Nephron progenitor cell (in vitro differentiated cells): Measurements from ENCODE around the gene ERC1.
A peak's percentile ranks its signal among the peaks of the same experiment; 100 is the strongest.

Experiments used
- DNase-seq: peaks from one replicate; pipeline ENCODE4 v3.0.0; 2021
- H3K27ac Mint-ChIP-seq: 2 replicates; pipeline ENCODE4 v1.8.0; 2021; ENCODE audit warnings: mild to moderate bottlenecking, moderate library complexity, mixed read lengths
- H3K27me3 Mint-ChIP-seq: 2 replicates; pipeline ENCODE4 v1.8.0; 2021; ENCODE audit warnings: mild to moderate bottlenecking, low read depth, mixed read lengths; ENCODE audit not compliant: poor library complexity
- H3K36me3 Mint-ChIP-seq: 2 replicates; pipeline ENCODE4 v1.8.0; 2021; ENCODE audit warnings: low read depth, mixed read lengths
- H3K4me1 Mint-ChIP-seq: 2 replicates; pipeline ENCODE4 v1.8.0; 2021; ENCODE audit warnings: mixed read lengths
- H3K4me3 Mint-ChIP-seq: 2 replicates; pipeline ENCODE4 v1.8.0; 2021; ENCODE audit warnings: mild to moderate bottlenecking, moderate library complexity, mixed read lengths
- H3K9me3 Mint-ChIP-seq: 2 replicates; pipeline ENCODE4 v1.8.0; 2021; ENCODE audit warnings: mild to moderate bottlenecking, moderate library complexity, mixed read lengths
- CTCF ChIP-seq: fragments of 200-600 bp; sonication (generic); IDR thresholded peaks from 2 replicates; pipeline ENCODE4 v1.5.0; 2021; ENCODE audit warnings: antibody characterized with exemption

ERC1 gene

GRCh38 chr12:990661-991349, at the start of gene ERC1:
ERC1 (plus strand) TSS chr12:991223; CDS start chr12:1027904, 36,681 bp downstream.
- peak within 1 kb of the TSS; percentile 97 for H3K4me3 Mint-ChIP-seq
- no peaks in the 10 kb centered on the region for H3K27me3 Mint-ChIP-seq
- no peaks in the 10 kb centered on the region for H3K9me3 Mint-ChIP-seq
- no peak for TF ChIP-seq CTCF
- peaks cover 16% of the 10 kb centered on the region for H3K36me3 Mint-ChIP-seq
- H3K27ac Mint-ChIP-seq = peak within 1 kb of the TSS; percentile 99
- peaks cover 43% of the 10 kb centered on the region for H3K4me1 Mint-ChIP-seq
- peak; percentile 91 for DNase-seq

- DNase-seq = no peak
- Mint-ChIP-seq H3K4me3 (no peak overlapping the region), H3K27ac (no peak overlapping the region), H3K4me1 (peaks cover 29% of the 10 kb centered on the region), H3K27me3 (no peaks in the 10 kb centered on the region), H3K9me3 (peaks cover 4% of the 10 kb centered on the region), H3K36me3 (peaks cover 62% of the 10 kb centered on the region)
- TF ChIP-seq CTCF = no peak
These were observed 48.0 kb upstream of the ERC1 start for GRCh38 chr12:943051-943450.

GRCh38 chr12:944211-944610, 46.8 kb upstream of the ERC1 start:
- H3K36me3 Mint-ChIP-seq = peaks cover 58% of the 10 kb centered on the region
- no peak overlapping the region for H3K4me3 Mint-ChIP-seq
- peaks cover 5% of the 10 kb centered on the region for H3K27me3 Mint-ChIP-seq
- DNase-seq = no peak
- H3K9me3 Mint-ChIP-seq = no peaks in the 10 kb centered on the region
- TF ChIP-seq CTCF = no peak
- peaks cover 37% of the 10 kb centered on the region for H3K4me1 Mint-ChIP-seq
- H3K27ac Mint-ChIP-seq = peak overlapping the region; percentile 10

GRCh38 chr12:946212-946611, 44.8 kb upstream of the ERC1 start:
- DNase-seq = no peak
- H3K36me3 Mint-ChIP-seq = peaks cover 38% of the 10 kb centered on the region
- H3K4me1 Mint-ChIP-seq = peaks cover 39% of the 10 kb centered on the region
- peak overlapping the region; percentile 82 for H3K27ac Mint-ChIP-seq
- peaks cover 10% of the 10 kb centered on the region for H3K27me3 Mint-ChIP-seq
- no peak for TF ChIP-seq CTCF
- peak overlapping the region; percentile 52 for H3K4me3 Mint-ChIP-seq
- no peaks in the 10 kb centered on the region for H3K9me3 Mint-ChIP-seq

GRCh38 chr12:946631-947030, 44.4 kb upstream of the ERC1 start:
- Mint-ChIP-seq H3K4me1 (peaks cover 39% of the 10 kb centered on the region), H3K27me3 (peaks cover 10% of the 10 kb centered on the region), H3K27ac (peak overlapping the region; percentile 82), H3K4me3 (peak overlapping the region; percentile 52), H3K36me3 (peaks cover 38% of the 10 kb centered on the region), H3K9me3 (no peaks in the 10 kb centered on the region)
- no peak for TF ChIP-seq CTCF
- no peak for DNase-seq

- no peak for TF ChIP-seq CTCF
- peaks cover 39% of the 10 kb centered on the region for H3K4me1 Mint-ChIP-seq
- H3K9me3 Mint-ChIP-seq = no peaks in the 10 kb centered on the region
- peak overlapping the region; percentile 99 for H3K4me3 Mint-ChIP-seq
- DNase-seq = no peak
- peaks cover 10% of the 10 kb centered on the region for H3K27me3 Mint-ChIP-seq
- H3K36me3 Mint-ChIP-seq = peaks cover 27% of the 10 kb centered on the region
- H3K27ac Mint-ChIP-seq = peak overlapping the region; percentile 80
These were observed 42.8 kb upstream of the ERC1 start for GRCh38 chr12:948238-948637.
